Astrocyte (in vitro differentiated cells and primary cell): Measurements from ENCODE around the gene CACNA1C.

Source experiments
- EZH2 ChIP-seq: IDR thresholded peaks from 2 replicates; pipeline ENCODE4 v1.6.1; 2012; ENCODE audit warnings: mild to moderate bottlenecking, low read length, inconsistent platforms; ENCODE audit not compliant: insufficient read depth
- TF ChIP-seq, protein P1 (sequence below): IDR thresholded peaks from 2 replicates; pipeline ENCODE4 v1.5.1; 2011; ENCODE audit warnings: low read depth, mild to moderate bottlenecking, inconsistent platforms, low read length, moderate library complexity; ENCODE audit not compliant: insufficient read depth

DNA sequence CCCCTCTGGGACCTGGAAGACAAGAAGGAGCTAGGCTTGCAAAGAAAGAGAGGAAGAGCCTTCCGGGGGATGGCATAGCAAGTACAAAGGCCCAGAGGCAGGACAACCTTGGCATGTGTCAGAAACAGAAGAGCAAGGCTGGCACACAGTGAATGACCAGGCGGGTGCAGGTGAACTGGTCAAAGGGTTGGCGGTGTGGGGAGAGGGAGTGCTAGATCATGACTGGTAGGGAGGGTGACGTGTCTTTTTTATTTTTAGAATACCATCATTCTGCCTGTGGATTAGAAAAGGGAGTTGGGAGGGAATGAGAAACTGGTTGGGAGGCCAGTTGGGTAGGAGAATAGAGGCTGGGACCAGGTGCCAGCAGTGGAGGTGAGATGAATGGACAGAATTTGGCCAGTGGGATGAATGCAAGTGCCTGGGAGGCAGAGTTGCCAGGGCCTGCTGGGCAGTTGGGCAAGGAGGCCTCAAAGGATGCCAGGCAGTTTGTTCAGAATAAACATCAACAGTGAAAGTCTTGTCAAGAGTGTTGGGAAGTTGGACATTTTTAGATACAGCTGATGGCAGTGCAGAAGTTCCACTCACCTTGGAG, 168.3 kb downstream of the CACNA1C start:
- TF ChIP-seq EZH2: no peak
- TF ChIP-seq, protein P1, sequence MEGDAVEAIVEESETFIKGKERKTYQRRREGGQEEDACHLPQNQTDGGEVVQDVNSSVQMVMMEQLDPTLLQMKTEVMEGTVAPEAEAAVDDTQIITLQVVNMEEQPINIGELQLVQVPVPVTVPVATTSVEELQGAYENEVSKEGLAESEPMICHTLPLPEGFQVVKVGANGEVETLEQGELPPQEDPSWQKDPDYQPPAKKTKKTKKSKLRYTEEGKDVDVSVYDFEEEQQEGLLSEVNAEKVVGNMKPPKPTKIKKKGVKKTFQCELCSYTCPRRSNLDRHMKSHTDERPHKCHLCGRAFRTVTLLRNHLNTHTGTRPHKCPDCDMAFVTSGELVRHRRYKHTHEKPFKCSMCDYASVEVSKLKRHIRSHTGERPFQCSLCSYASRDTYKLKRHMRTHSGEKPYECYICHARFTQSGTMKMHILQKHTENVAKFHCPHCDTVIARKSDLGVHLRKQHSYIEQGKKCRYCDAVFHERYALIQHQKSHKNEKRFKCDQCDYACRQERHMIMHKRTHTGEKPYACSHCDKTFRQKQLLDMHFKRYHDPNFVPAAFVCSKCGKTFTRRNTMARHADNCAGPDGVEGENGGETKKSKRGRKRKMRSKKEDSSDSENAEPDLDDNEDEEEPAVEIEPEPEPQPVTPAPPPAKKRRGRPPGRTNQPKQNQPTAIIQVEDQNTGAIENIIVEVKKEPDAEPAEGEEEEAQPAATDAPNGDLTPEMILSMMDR: no peak
